GM19467 (cell line): ENCODE data around the gene ETFDH.
"Not testable (repeated sequence)": the region's sequence is repeated elsewhere in the genome, so short reads cannot be mapped to it uniquely, and the experiment has no call there.

Experiments
- ATAC-seq: cut with Tn5 transposase; IDR thresholded peaks from one replicate; pipeline ENCODE4 v1.9.1; 2021; ENCODE audit warnings: mild to moderate bottlenecking, moderate library complexity; ENCODE audit not compliant: unreplicated experiment

The ETFDH gene

GRCh38 chr4:158676076-158676475, 4.0 kb downstream of the ETFDH start:
- ATAC-seq = no peak

- ATAC-seq = no peak
These were observed 6.7 kb downstream of the ETFDH start for GRCh38 chr4:158678767-158679166.

GRCh38 chr4:158681629-158682028, 9.5 kb downstream of the ETFDH start:
- no peak for ATAC-seq

- no peak for ATAC-seq
These were observed 10.0 kb downstream of the ETFDH start for GRCh38 chr4:158682066-158682465.

GRCh38 chr4:158688813-158689212, 16.7 kb downstream of the ETFDH start:
- ATAC-seq = no peak

GRCh38 chr4:158704274-158704673, 32.2 kb downstream of the ETFDH start:
- ATAC-seq = no peak

- no peak for ATAC-seq
These were observed 38.7 kb downstream of the ETFDH start for GRCh38 chr4:158710814-158711213.

GRCh38 chr4:158712622-158713021, 40.5 kb downstream of the ETFDH start:
- ATAC-seq = not testable (repeated sequence)

GRCh38 chr4:158714937-158715336, 42.8 kb downstream of the ETFDH start:
- no peak for ATAC-seq

GRCh38 chr4:158715802-158716201, 43.7 kb downstream of the ETFDH start:
- ATAC-seq = no peak

GRCh38 chr4:158721680-158722079, 49.6 kb downstream of the ETFDH start:
- no peak for ATAC-seq

- no peak for ATAC-seq
These were observed 50.3 kb downstream of the ETFDH start for GRCh38 chr4:158722291-158722916.

- ATAC-seq = peak; percentile 98
These were observed 51.1 kb downstream of the ETFDH start, which contains the start of gene PPID for GRCh38 chr4:158722917-158723793. Gene PPID, minus strand, starts transcription at chr4:158723396. Its CDS starts 108 bp downstream, at chr4:158723288.

- ATAC-seq = no peak
These were observed 52.5 kb downstream of the ETFDH start for GRCh38 chr4:158724637-158725036.

- no peak for ATAC-seq
These were observed 54.5 kb downstream of the ETFDH start for GRCh38 chr4:158726633-158727032.

GRCh38 chr4:158728236-158728635, 56.1 kb downstream of the ETFDH start:
- ATAC-seq = no peak

GRCh38 chr4:158729716-158730559, 57.8 kb downstream of the ETFDH start:
- peak; percentile 76 for ATAC-seq

- no peak for ATAC-seq
These were observed 66.8 kb downstream of the ETFDH start for GRCh38 chr4:158738866-158739265.

GRCh38 chr4:158739600-158739999, 67.5 kb downstream of the ETFDH start:
- ATAC-seq = no peak

- no peak for ATAC-seq
These were observed 69.4 kb downstream of the ETFDH start for GRCh38 chr4:158741326-158742021.

GRCh38 chr4:158746537-158746936, 74.4 kb downstream of the ETFDH start:
- ATAC-seq = not testable (repeated sequence)
